ENCODE data around the gene SRF.

DNA sequence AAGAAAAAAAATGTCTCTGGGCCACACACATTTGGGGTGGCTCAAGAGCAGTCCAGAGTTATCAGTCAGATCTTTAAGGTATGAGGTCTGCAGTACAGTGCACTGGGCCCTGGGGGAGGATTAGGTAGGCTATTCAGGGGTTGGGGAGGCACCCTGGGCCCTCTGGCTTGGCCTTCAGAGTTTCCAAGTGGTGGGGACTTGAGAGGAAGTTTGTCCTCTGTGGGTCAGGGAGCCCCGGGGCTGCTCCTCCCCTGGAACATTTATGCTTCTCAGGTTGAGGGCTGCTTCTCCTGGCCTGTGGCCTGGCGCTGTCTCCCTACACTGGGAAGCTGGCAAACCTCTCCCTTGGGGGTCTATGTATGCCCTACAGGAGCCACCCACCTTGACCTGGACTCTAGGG is 48.9 kb upstream of the SRF start:
- TF ChIP-seq SP1 (CRISPR knock-in tag; conservative IDR thresholded peaks at IDR 0.05) (no peak), NFE2L1 (CRISPR knock-in tag; IDR thresholded peaks at IDR 0.05) (no peak), ZBTB21 (CRISPR knock-in tag; IDR thresholded peaks at IDR 0.05; ENCODE audit: borderline replicate concordance) (no peak), TP53 (CRISPR knock-in tag; IDR thresholded peaks at IDR 0.05) (no peak), ZNF138 (CRISPR knock-in tag; conservative IDR thresholded peaks at IDR 0.05) (no peak), ZNF317 (CRISPR knock-in tag; IDR thresholded peaks at IDR 0.05; ENCODE audit: borderline replicate concordance, low read depth) (no peak), ZNF121 (CRISPR knock-in tag; IDR thresholded peaks at IDR 0.05) (no peak), ZNF423 (CRISPR knock-in tag; IDR thresholded peaks at IDR 0.05) (no peak), NFYB (CRISPR knock-in tag; conservative IDR thresholded peaks at IDR 0.05; ENCODE audit: low read depth) (no peak)
- TF ChIP-seq, protein P1, sequence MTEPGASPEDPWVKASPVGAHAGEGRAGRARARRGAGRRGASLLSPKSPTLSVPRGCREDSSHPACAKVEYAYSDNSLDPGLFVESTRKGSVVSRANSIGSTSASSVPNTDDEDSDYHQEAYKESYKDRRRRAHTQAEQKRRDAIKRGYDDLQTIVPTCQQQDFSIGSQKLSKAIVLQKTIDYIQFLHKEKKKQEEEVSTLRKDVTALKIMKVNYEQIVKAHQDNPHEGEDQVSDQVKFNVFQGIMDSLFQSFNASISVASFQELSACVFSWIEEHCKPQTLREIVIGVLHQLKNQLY (CRISPR knock-in tag; IDR thresholded peaks at IDR 0.05) = no peak
- TF ChIP-seq, protein P2, sequence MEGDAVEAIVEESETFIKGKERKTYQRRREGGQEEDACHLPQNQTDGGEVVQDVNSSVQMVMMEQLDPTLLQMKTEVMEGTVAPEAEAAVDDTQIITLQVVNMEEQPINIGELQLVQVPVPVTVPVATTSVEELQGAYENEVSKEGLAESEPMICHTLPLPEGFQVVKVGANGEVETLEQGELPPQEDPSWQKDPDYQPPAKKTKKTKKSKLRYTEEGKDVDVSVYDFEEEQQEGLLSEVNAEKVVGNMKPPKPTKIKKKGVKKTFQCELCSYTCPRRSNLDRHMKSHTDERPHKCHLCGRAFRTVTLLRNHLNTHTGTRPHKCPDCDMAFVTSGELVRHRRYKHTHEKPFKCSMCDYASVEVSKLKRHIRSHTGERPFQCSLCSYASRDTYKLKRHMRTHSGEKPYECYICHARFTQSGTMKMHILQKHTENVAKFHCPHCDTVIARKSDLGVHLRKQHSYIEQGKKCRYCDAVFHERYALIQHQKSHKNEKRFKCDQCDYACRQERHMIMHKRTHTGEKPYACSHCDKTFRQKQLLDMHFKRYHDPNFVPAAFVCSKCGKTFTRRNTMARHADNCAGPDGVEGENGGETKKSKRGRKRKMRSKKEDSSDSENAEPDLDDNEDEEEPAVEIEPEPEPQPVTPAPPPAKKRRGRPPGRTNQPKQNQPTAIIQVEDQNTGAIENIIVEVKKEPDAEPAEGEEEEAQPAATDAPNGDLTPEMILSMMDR (IDR thresholded peaks at IDR 0.05) = no peak
- TF ChIP-seq, protein P3, sequence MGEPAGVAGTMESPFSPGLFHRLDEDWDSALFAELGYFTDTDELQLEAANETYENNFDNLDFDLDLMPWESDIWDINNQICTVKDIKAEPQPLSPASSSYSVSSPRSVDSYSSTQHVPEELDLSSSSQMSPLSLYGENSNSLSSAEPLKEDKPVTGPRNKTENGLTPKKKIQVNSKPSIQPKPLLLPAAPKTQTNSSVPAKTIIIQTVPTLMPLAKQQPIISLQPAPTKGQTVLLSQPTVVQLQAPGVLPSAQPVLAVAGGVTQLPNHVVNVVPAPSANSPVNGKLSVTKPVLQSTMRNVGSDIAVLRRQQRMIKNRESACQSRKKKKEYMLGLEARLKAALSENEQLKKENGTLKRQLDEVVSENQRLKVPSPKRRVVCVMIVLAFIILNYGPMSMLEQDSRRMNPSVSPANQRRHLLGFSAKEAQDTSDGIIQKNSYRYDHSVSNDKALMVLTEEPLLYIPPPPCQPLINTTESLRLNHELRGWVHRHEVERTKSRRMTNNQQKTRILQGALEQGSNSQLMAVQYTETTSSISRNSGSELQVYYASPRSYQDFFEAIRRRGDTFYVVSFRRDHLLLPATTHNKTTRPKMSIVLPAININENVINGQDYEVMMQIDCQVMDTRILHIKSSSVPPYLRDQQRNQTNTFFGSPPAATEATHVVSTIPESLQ (CRISPR knock-in tag; IDR thresholded peaks at IDR 0.05) = no peak
- TF ChIP-seq, protein P4, sequence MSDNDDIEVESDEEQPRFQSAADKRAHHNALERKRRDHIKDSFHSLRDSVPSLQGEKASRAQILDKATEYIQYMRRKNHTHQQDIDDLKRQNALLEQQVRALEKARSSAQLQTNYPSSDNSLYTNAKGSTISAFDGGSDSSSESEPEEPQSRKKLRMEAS (CRISPR knock-in tag; IDR thresholded peaks at IDR 0.05) = no peak
- TF ChIP-seq, protein P5, sequence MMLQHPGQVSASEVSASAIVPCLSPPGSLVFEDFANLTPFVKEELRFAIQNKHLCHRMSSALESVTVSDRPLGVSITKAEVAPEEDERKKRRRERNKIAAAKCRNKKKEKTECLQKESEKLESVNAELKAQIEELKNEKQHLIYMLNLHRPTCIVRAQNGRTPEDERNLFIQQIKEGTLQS (CRISPR knock-in tag; conservative IDR thresholded peaks at IDR 0.05) = no peak

Measured in WTC11 (cell line).